ENCODE results near the gene KMT2D. TPM values are rescaled to one million over a fixed set of nuclear protein-coding genes. Genes with fewer than 3 reads are reported as not detected.

KMT2D gene
- polyA plus RNA-seq, 1 of the 3 experiments (the other 2 are of a cell fraction), result 30.5 TPM

GRCh38 chr12:49032276-49032675, 28.3 kb downstream of the KMT2D start:
- Histone ChIP-seq H3K27me3 (ENCODE audit: insufficient read depth) (no peaks in the 10 kb centered on the region), H3K9me3 (no peaks in the 10 kb centered on the region), H3K27ac (ENCODE audit: low read depth in 2 of 2, low read length in 1 of 2) (no peak overlapping the region), H3K4me3 (ENCODE audit: low read depth in 2 of 2, low read length in 1 of 2) (no peak overlapping the region), H3K79me2 (ENCODE audit: insufficient read depth) (no peaks in the 10 kb centered on the region), H4K20me1 (ENCODE audit: insufficient read depth) (no peaks in the 10 kb centered on the region), H3K4me1 (ENCODE audit: control insufficient read depth in 1 of 2, insufficient read depth in 2 of 2, low read depth in 1 of 2, low read length in 1 of 2) (no peaks in the 10 kb centered on the region), H3K9me2 (no peaks in the 10 kb centered on the region), H2AFZ (ENCODE audit: low read depth) (no peak overlapping the region), H3K4me2 (no peak overlapping the region), H3K9ac (no peak overlapping the region), H3K36me3 (replicated peaks in 1 of 2; ENCODE audit: control insufficient read depth in 1 of 2, insufficient read depth in 2 of 2, low read length in 1 of 2) (peaks cover 46 to 82% of the 10 kb centered on the region in 2 experiments), H3F3A (replicated peaks; ENCODE audit: insufficient read depth) (no peaks in the 10 kb centered on the region)
- TF ChIP-seq CHD2 (IDR thresholded peaks at IDR 0.05; ENCODE audit: low read length, partially characterized antibody) (no peak), FOXM1 (IDR thresholded peaks at IDR 0.05; ENCODE audit: low read depth) (no peak), EZH2phosphoT487 (IDR thresholded peaks at IDR 0.05; ENCODE audit: borderline replicate concordance, low read depth) (no peak), ZBTB33 (IDR thresholded peaks at IDR 0.05; ENCODE audit: borderline replicate concordance, low read depth) (no peak), TCF12 (IDR thresholded peaks at IDR 0.05) (no peak), RXRA (IDR thresholded peaks at IDR 0.05; ENCODE audit: borderline replicate concordance, low read depth) (no peak), MEF2A (IDR thresholded peaks at IDR 0.05; ENCODE audit: borderline replicate concordance, low read depth) (no peak), PBX3 (IDR thresholded peaks at IDR 0.05) (no peak), GATA2 (CRISPR knock-in tag; IDR thresholded peaks at IDR 0.05) (no peak), RCOR1 (IDR thresholded peaks at IDR 0.05; ENCODE audit: low read length) (no peak), GABPA (IDR thresholded peaks at IDR 0.05; ENCODE audit: low read depth) (no peak), JUND (IDR thresholded peaks at IDR 0.05) (no peak), SMC3 (IDR thresholded peaks at IDR 0.05; ENCODE audit: low read depth, low read length) (no peak)
- no peak for DNase-seq
- 93% methylated on average over 4 of the region's 4 CpGs for WGBS (ENCODE audit: low lambda C conversion rate)
- ChIA-PET POLR2A (interaction anchor here (0.6 to 1.0 kb wide), 2 partner anchors 9 to 14 kb away, joined by 3 read pairs; no protein-coding TSS in a partner anchor), CTCF (interaction anchor here (1.1 to 5.4 kb wide), 4 partner anchors 10 to 57 kb away, joined by 3 to 29 read pairs (median 8); no protein-coding TSS in a partner anchor)

- H3K36me3 ChIP-seq (replicated peaks in 1 of 2; ENCODE audit: control insufficient read depth in 1 of 2, insufficient read depth in 2 of 2, low read length in 1 of 2), result peaks cover 44 to 82% of the 10 kb centered on the region in 2 experiments
- H3K9me3 ChIP-seq, result no peaks in the 10 kb centered on the region
- no peak for DNase-seq
- CTCF ChIA-PET, result interaction anchor here (1.1 to 5.4 kb wide), 5 partner anchors 11 to 67 kb away, joined by 3 to 29 read pairs (median 4); no protein-coding TSS in a partner anchor
- no peaks in the 10 kb centered on the region for H3K9me2 ChIP-seq
- H2AFZ ChIP-seq (ENCODE audit: low read depth), result no peak overlapping the region
- no peaks in the 10 kb centered on the region for H3K27me3 ChIP-seq (ENCODE audit: insufficient read depth)
- no peak overlapping the region for H3K9ac ChIP-seq
- no peak overlapping the region for H3K4me2 ChIP-seq
- H3K79me2 ChIP-seq (ENCODE audit: insufficient read depth), result no peaks in the 10 kb centered on the region
- no peaks in the 10 kb centered on the region for H3K4me1 ChIP-seq (ENCODE audit: control insufficient read depth in 1 of 2, insufficient read depth in 2 of 2, low read depth in 1 of 2, low read length in 1 of 2)
- no peaks in the 10 kb centered on the region for H4K20me1 ChIP-seq (ENCODE audit: insufficient read depth)
- WGBS (ENCODE audit: low lambda C conversion rate), result 80% methylated on average over 1 of the region's 8 CpGs
- H3K4me3 ChIP-seq (ENCODE audit: low read depth in 2 of 2, low read length in 1 of 2), result no peak overlapping the region
- H3F3A ChIP-seq (replicated peaks; ENCODE audit: insufficient read depth), result no peaks in the 10 kb centered on the region
- POLR2A ChIA-PET, result interaction anchor here (1.0 to 1.6 kb wide), 2 partner anchors 10 to 12 kb away, joined by 3 to 5 read pairs; no protein-coding TSS in a partner anchor
- no peak overlapping the region; a peak in 1 of 4 replicates for H3K27ac ChIP-seq (ENCODE audit: low read depth in 2 of 2, low read length in 1 of 2)
- TF ChIP-seq IRF3 (IDR thresholded peaks at IDR 0.05; ENCODE audit: low read depth, low read length) (no peak), USF2 (IDR thresholded peaks at IDR 0.05; ENCODE audit: borderline replicate concordance, low read depth, low read length) (no peak), RXRA (IDR thresholded peaks at IDR 0.05; ENCODE audit: borderline replicate concordance, low read depth) (no peak), ZBTB33 (IDR thresholded peaks at IDR 0.05; ENCODE audit: borderline replicate concordance, low read depth) (no peak), MAX (IDR thresholded peaks at IDR 0.05; ENCODE audit: low read depth) (no peak), RAD21 (IDR thresholded peaks at IDR 0.05; ENCODE audit: low read length) (no peak), GATA2 (CRISPR knock-in tag; IDR thresholded peaks at IDR 0.05) (no peak), FOSL2 (IDR thresholded peaks at IDR 0.05; ENCODE audit: borderline replicate concordance, low read depth) (no peak), TAF1 (IDR thresholded peaks at IDR 0.05; ENCODE audit: borderline replicate concordance, low read depth, low read length) (no peak), RFX5 (IDR thresholded peaks at IDR 0.05; ENCODE audit: low read length) (no peak)
These were observed 28.9 kb downstream of the KMT2D start for GRCh38 chr12:49031573-49032161.

All from SK-N-SH (cell line).